ENCODE measurements around the gene RPL36.

GRCh38 chr19:5694956-5695648 is 5.0 kb downstream of the RPL36 start:
- no peak for TF ChIP-seq EP300 (IDR thresholded peaks at IDR 0.05)
- TF ChIP-seq POLR2A (IDR thresholded peaks at IDR 0.05): no peak
- TF ChIP-seq CTCF (IDR thresholded peaks at IDR 0.05): no peak
- no peak for TF ChIP-seq POLR2AphosphoS5 (IDR thresholded peaks at IDR 0.05)

All from sigmoid colon (tissue), 4 donors.